ENCODE data around the gene LAMB3.

- peak; percentile 87 to 94 (median 90) for TF ChIP-seq CTCF (IDR thresholded peaks at IDR 0.05)
- peak in 1 of 2 donors; percentile 7 for TF ChIP-seq POLR2AphosphoS5 (IDR thresholded peaks at IDR 0.05)
- no peak for TF ChIP-seq POLR2A (IDR thresholded peaks at IDR 0.05)
These were observed 24.5 kb downstream of the LAMB3 start for GRCh38 chr1:209627732-209628196.

Data from upper lobe of left lung (tissue), 4 donors.